Heart right ventricle (tissue), 16 donors: ENCODE measurements around the gene PRPF6. TPM values are rescaled to one million over a fixed set of nuclear protein-coding genes. Genes with fewer than 3 reads are reported as not detected.
A peak's percentile ranks its signal among the peaks of the same experiment; 100 is the strongest.

Experiments
- ATAC-seq, 8 donors: fragments of 200-7000 bp; cut with Tn5 transposase; one replicate each; pipeline ENCODE4 v1.9.1; 2020; ENCODE audit warnings: mild to moderate bottlenecking in 8 of 8, moderate library complexity in 8 of 8, moderate number of reproducible peaks in 1 of 8
- DNase-seq, 2 donors: peaks; one replicate each; pipeline ENCODE4 v3.0.0-alpha.2; 2020
- H3K27ac ChIP-seq, 10 donors: fragments of 200-600 bp; sonication (generic) in 2 of 10; one replicate each; pipeline versions ENCODE4 v1.5.0 to v1.8.0; 2020 to 2022; ENCODE audit warnings: mild to moderate bottlenecking in 3 of 10
- H3K27me3 ChIP-seq, 7 donors: fragments of 200-600 bp; one replicate each; pipeline ENCODE4 v1.8.0; 2021 to 2022; ENCODE audit warnings: mild to moderate bottlenecking in 2 of 7
- H3K36me3 ChIP-seq, 9 donors: fragments of 200-600 bp; sonication (generic) in 1 of 9; one replicate each; pipeline versions ENCODE4 v1.5.0 to v1.8.0; 2020 to 2022; ENCODE audit warnings: mild to moderate bottlenecking in 2 of 9
- H3K4me1 ChIP-seq, 9 donors: fragments of 200-600 bp; sonication (generic) in 1 of 9; one replicate each; pipeline versions ENCODE4 v1.5.0 to v1.8.0; 2020 to 2022; ENCODE audit warnings: mild to moderate bottlenecking in 4 of 9
- H3K4me3 ChIP-seq, 10 donors: fragments of 200-600 bp; sonication (generic) in 2 of 10; one replicate each; pipeline versions ENCODE4 v1.5.0 to v1.8.0; 2020 to 2022; ENCODE audit warnings: mild to moderate bottlenecking in 7 of 10, moderate library complexity in 2 of 10
- H3K9me3 ChIP-seq, 11 donors: fragments of 200-600 bp in 10 of 11; sonication (generic) in 2 of 11; one replicate each; pipeline versions ENCODE4 v1.5.0 to v1.8.0; 2013 to 2022; ENCODE audit warnings: mild to moderate bottlenecking in 2 of 11, control low read depth in 1 of 11, moderate library complexity in 1 of 11
- WGBS, 2 donors: extraction: QIAGEN DNeasy Blood & Tissue Kit; methylation state at CpG; one replicate each; pipeline ENCODE4 v1.1.7; 2013; ENCODE audit warnings: inconsistent platforms in 1 of 2; 5-methylcytosine and 5-hydroxymethylcytosine counted together
- intact Hi-C, 10 donors: fragments of 100-400 bp; cut with DNase I; formaldehyde crosslinking; loops; one replicate each; pipeline versions ENCODE4 v1.11.1 to v1.14.2; 2022
- polyA plus RNA-seq, 2 donors: library from polyadenylated mRNA; stranded (reverse); fragments of 200-250 nt; gene quantifications; one replicate each; pipeline ENCODE4 v1.2.3, GENCODE V29; 2013
- total RNA-seq, 10 donors: library from RNA; stranded (reverse); fragmentation: NEBNext Ultra II Directional in 3 of 10; extraction: Animal tissue kit (Norgen Biotek cat#: 25700) in 3 of 10; gene quantifications; one replicate each; pipeline versions ENCODE4 v1.2.1 to v1.2.4, GENCODE V29; 2021 to 2023
- TF ChIP-seq, protein P1 (sequence below), 9 donors: fragments of 200-600 bp; sonication (generic) in 2 of 9; IDR thresholded peaks; one replicate each; pipeline versions ENCODE4 v1.5.0 to v1.8.0; 2021 to 2022; ENCODE audit warnings: antibody characterized with exemption in 9 of 9, mild to moderate bottlenecking in 5 of 9, moderate library complexity in 1 of 9
- donor health status: Arrhythmogenic right ventricular cardiomyopathy.
- donor health status: ischemic (EF 13 %, LVEDD 7.1; RV severe dilation, severe dysfunction).
- donor health status: healthy with polysubstance abuse.
- donor health status: DM: no; HTN: yes; CAD: no.
- donor health status: DM: no; HTN: no; CAD: no.
- donor health status: ischemic (EF 25% LVEDD 6.9; RV normal size, moderate dysfunction).
- donor health status: ischemic (EF 25% LVEDD 5.7; RV mildly dilated, moderate dysfunction).
- donor health status: healthy.
- donor health status: DM: yes; HTN: yes; CAD: no.
- donor health status: Ischemic cardiomyopathy.
- donor health status: ischemic (EF 35%, LVEDD 5.7; RV mildly dilated, moderate dysfunction).
- donor health status: nonischemic (EF 11% LVEDD 7.7; RV severe dilation, severe dysfunction).
- donor health status: DM: yes; HTN: yes; CAD: no.
- donor health status: PGD.
- donor health status: ischemic (EF 29% LVEDD 5.4; RV normal size, mild dysfunction).
- donor health status: nonischemic (EF 23%, LVEDD 6.1; RV moderate dilation, normal function).

Gene PRPF6
- total and polyA plus RNA-seq, 12 donors = 27.8 to 53.6 (median 48.1) TPM

DNA sequence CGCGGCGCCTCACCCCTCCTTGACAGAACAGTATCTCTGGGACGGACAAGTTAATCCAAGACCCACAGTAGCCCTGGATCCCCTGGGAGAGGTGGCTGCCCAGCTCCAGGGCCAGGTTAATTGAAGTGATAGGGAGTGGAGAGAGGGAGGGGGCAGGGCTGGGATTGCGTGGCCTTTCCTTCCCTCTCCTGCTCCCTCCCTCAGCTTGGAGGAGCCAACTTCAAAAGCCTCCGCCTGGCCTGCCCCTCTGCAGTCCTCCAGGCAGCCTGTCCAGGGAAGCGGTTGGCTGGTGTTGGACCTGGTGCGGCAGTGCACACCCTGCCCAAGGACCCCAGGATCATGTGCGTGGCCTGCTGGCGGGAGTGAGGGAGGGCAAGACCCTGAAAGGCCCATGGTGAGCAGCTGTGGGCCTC lies 55.0 kb downstream of the PRPF6 start, which contains the start of gene C20orf204:
TSS of gene C20orf204 (plus strand) at position 250 of the 413 bp plus-strand sequence. CDS start at position 392, 142 bp downstream.
- Histone ChIP-seq H3K4me1 (peaks cover 5 to 53% (median 41%) of the 10 kb centered on the region in 9 donors), H3K36me3 (peaks cover 0 to 44% (median 23%) of the 10 kb centered on the region in 9 donors), H3K9me3 (no peaks in the 10 kb centered on the region), H3K27ac (peak within 1 kb of the TSS in 1 of 10 donors; percentile 64), H3K4me3 (no peak within 1 kb of the TSS), H3K27me3 (peaks cover 0 to 52% (median 41%) of the 10 kb centered on the region in 7 donors)
- ATAC-seq = no peak
- TF ChIP-seq, protein P1, sequence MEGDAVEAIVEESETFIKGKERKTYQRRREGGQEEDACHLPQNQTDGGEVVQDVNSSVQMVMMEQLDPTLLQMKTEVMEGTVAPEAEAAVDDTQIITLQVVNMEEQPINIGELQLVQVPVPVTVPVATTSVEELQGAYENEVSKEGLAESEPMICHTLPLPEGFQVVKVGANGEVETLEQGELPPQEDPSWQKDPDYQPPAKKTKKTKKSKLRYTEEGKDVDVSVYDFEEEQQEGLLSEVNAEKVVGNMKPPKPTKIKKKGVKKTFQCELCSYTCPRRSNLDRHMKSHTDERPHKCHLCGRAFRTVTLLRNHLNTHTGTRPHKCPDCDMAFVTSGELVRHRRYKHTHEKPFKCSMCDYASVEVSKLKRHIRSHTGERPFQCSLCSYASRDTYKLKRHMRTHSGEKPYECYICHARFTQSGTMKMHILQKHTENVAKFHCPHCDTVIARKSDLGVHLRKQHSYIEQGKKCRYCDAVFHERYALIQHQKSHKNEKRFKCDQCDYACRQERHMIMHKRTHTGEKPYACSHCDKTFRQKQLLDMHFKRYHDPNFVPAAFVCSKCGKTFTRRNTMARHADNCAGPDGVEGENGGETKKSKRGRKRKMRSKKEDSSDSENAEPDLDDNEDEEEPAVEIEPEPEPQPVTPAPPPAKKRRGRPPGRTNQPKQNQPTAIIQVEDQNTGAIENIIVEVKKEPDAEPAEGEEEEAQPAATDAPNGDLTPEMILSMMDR (IDR thresholded peaks at IDR 0.05) = no peak
- intact Hi-C loops = loop anchor here in 9 of 10 donors (5.0 to 10.0 kb wide), 4 partner anchors 51 to 89 kb away; partner anchors contain the start of gene PRPF6 (in 4 of the 9)
- DNase-seq = no peak
- WGBS, 2 donors = 79 to 85% methylated on average over 10 of the region's 10 CpGs

- H3K9me3 ChIP-seq = no peaks in the 10 kb centered on the region
- WGBS, 2 donors = 73 to 76% methylated on average over 17 of the region's 17 CpGs
- H3K27ac ChIP-seq = peak overlapping the region in 1 of 10 donors; percentile 64
- no peak overlapping the region for H3K4me3 ChIP-seq
- H3K27me3 ChIP-seq = peaks cover 0 to 58% (median 47%) of the 10 kb centered on the region in 7 donors
- DNase-seq (no peak), ATAC-seq (no peak)
- TF ChIP-seq, protein P1 (IDR thresholded peaks at IDR 0.05) = no peak
- H3K4me1 ChIP-seq = peaks cover 8 to 59% (median 47%) of the 10 kb centered on the region in 9 donors
- H3K36me3 ChIP-seq = peaks cover 0 to 37% (median 19%) of the 10 kb centered on the region in 9 donors
- intact Hi-C loops = loop anchor here in 9 of 10 donors (5.0 to 10.0 kb wide), 4 partner anchors 52 to 88 kb away; partner anchors contain the start of gene PRPF6 (in 4 of the 9)
Observed at GRCh38 chr20:64036346-64037198, 55.6 kb downstream of the PRPF6 start.

DNA sequence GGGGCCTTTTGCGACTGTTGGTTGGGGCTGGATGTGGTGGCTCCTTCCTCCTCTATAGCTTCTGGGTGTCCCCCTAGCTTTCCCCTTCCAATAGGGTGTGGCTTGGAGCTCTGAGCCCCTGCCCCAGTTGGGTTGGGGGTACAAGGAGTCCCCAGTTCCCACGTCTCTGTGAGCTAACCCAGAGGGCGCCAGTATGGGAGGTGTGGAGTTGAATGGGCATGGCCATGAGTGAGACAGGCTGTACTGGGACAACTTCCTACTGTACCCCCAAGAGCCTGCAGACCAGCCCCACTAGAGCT lies 56.2 kb downstream of the PRPF6 start:
- intact Hi-C loops = loop anchor here in 9 of 10 donors (5.0 to 10.0 kb wide), 4 partner anchors 52 to 88 kb away; partner anchors contain the start of gene PRPF6 (in 4 of the 9)
- no peaks in the 10 kb centered on the region for H3K9me3 ChIP-seq
- peaks cover 0 to 32% (median 19%) of the 10 kb centered on the region in 9 donors for H3K36me3 ChIP-seq
- H3K27me3 ChIP-seq = peaks cover under 1 to 64% (median 52%) of the 10 kb centered on the region in 7 donors
- peaks cover 13 to 65% (median 53%) of the 10 kb centered on the region in 9 donors for H3K4me1 ChIP-seq
- 80 to 81% methylated on average over 3 of the region's 3 CpGs for WGBS, 2 donors
- peak overlapping the region in 1 of 10 donors; percentile 66 for H3K4me3 ChIP-seq
- H3K27ac ChIP-seq = peak overlapping the region in 1 of 10 donors; percentile 64
- ATAC-seq (no peak), DNase-seq (no peak)
- TF ChIP-seq, protein P1 (IDR thresholded peaks at IDR 0.05) = no peak

GRCh38 chr20:64037498-64038213 lies 56.7 kb downstream of the PRPF6 start:
- WGBS, 2 donors = 8 to 11% methylated on average over 36 of the region's 36 CpGs
- Histone ChIP-seq H3K27me3 (peaks cover 3 to 68% (median 56%) of the 10 kb centered on the region in 7 donors), H3K9me3 (no peaks in the 10 kb centered on the region), H3K4me1 (peaks cover 17 to 68% (median 56%) of the 10 kb centered on the region in 9 donors), H3K4me3 (peak overlapping the region in 9 of 10 donors; percentile 30 to 66 (median 58)), H3K27ac (peak overlapping the region in 8 of 10 donors; percentile 80 to 96 (median 85)), H3K36me3 (peaks cover 0 to 27% (median 18%) of the 10 kb centered on the region in 9 donors)
- intact Hi-C loops = loop anchor here in 9 of 10 donors (2.0 to 10.0 kb wide), 6 partner anchors 19 to 87 kb away; partner anchors contain the start of gene PRPF6 (in 4 of the 9)
- TF ChIP-seq, protein P1 (IDR thresholded peaks at IDR 0.05) = no peak
- ATAC-seq (no peak), DNase-seq (no peak)
